Cardiac fibroblast (primary cell): ENCODE measurements around the gene ERICH3.

ENCODE experiments used
- DNase-seq, 2 donors: peaks; one replicate each; pipeline versions ENCODE4 v3.0.0 to v3.0.0-alpha.2; 2010; ENCODE audit warnings: low read depth in 2 of 2
- H3K4me3 ChIP-seq, 2 donors: replicated peaks in 1 of 2; 1 replicate in 1 of 2; 2 replicates in 1 of 2; pipeline ENCODE4 v1.5.1; 2011; ENCODE audit warnings: low read depth in 2 of 2, low read length in 2 of 2, mild to moderate bottlenecking in 2 of 2, moderate library complexity in 1 of 2
- CTCF ChIP-seq: IDR thresholded peaks from one replicate; pipeline ENCODE4 v1.5.1; 2011; ENCODE audit warnings: low read depth, mild to moderate bottlenecking, low read length, inconsistent platforms

The ERICH3 gene

GRCh38 chr1:74693473-74693872, 19.9 kb upstream of the ERICH3 start:
- TF ChIP-seq CTCF = no peak
- DNase-seq = peak; percentile 44 to 52
- H3K4me3 ChIP-seq = no peak overlapping the region

GRCh38 chr1:74690909-74691308, 17.3 kb upstream of the ERICH3 start:
- H3K4me3 ChIP-seq = no peak overlapping the region
- TF ChIP-seq CTCF = no peak
- no peak for DNase-seq

GRCh38 chr1:74690364-74690696, 16.7 kb upstream of the ERICH3 start:
- no peak overlapping the region for H3K4me3 ChIP-seq
- TF ChIP-seq CTCF = no peak
- DNase-seq = no peak

GRCh38 chr1:74689621-74690363, 16.2 kb upstream of the ERICH3 start:
- TF ChIP-seq CTCF = peak; percentile 67
- DNase-seq = peak; percentile 72 to 75
- H3K4me3 ChIP-seq = no peak overlapping the region

GRCh38 chr1:74686928-74687327, 13.3 kb upstream of the ERICH3 start:
- DNase-seq = no peak
- no peak for TF ChIP-seq CTCF
- no peak overlapping the region for H3K4me3 ChIP-seq

GRCh38 chr1:74684301-74684700, 10.7 kb upstream of the ERICH3 start:
- no peak for DNase-seq
- H3K4me3 ChIP-seq = no peak overlapping the region
- no peak for TF ChIP-seq CTCF

GRCh38 chr1:74683656-74684055, 10.1 kb upstream of the ERICH3 start:
- no peak for DNase-seq
- no peak overlapping the region for H3K4me3 ChIP-seq
- TF ChIP-seq CTCF = no peak
